Neural progenitor cell (in vitro differentiated cells): ENCODE data around the gene MMP12.

ENCODE experiments used
- EZH2phosphoT487 ChIP-seq: fragments of 200-600 bp; sonication (generic); IDR thresholded peaks from 2 replicates; pipeline ENCODE4 v1.6.1; 2017; ENCODE audit warnings: antibody characterized with exemption
- TF ChIP-seq, protein P1 (sequence below): fragments of 200-600 bp; sonication (generic); IDR thresholded peaks from 2 replicates; pipeline ENCODE4 v1.5.1; 2017; ENCODE audit warnings: antibody characterized with exemption, mild to moderate bottlenecking

DNA sequence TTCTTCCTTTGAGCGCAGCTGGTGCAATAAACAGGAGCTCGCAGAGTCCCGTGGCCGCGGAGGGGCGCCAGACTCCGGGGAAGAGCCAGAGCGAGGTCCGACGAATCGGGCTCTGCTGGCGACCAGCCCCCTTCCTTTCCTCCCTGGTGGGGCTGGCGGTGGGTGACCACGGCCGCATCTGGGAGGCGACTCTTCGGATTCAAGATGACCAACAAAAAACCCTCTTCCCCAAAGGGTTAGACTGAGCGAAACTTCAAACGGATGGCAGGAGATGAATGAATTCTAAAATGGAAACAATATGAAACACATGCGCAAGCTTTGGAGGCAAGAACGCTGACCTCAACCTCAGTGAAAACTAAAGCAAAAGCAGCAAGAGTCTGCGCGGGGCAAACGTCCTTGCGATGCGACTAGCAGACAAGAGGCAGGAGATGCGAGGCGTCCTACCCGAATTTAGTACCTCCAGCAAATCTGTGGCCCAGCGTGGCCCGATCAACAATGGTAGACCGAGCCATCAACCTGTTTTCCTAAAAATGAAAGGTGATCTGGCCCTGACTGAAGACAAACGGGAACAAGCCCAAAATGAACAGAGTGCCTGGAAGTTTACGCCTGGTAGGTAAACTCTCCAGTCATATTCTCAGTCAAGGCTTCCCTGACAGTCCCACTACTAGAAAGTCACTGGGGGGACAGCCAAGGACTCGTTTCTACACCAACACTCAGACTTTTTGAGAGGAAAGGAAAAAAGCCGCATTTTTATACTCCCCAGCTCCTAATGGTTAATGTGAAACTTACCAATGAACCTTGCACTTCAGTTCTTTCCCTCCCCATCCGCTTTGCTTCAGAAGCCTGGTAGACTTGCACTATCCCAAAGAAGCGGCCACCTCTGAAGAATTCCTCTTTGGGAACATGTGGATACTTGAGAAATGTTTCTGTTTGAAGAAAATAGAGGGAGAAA lies 43.0 kb downstream of the MMP12 start:
- TF ChIP-seq, protein P1, sequence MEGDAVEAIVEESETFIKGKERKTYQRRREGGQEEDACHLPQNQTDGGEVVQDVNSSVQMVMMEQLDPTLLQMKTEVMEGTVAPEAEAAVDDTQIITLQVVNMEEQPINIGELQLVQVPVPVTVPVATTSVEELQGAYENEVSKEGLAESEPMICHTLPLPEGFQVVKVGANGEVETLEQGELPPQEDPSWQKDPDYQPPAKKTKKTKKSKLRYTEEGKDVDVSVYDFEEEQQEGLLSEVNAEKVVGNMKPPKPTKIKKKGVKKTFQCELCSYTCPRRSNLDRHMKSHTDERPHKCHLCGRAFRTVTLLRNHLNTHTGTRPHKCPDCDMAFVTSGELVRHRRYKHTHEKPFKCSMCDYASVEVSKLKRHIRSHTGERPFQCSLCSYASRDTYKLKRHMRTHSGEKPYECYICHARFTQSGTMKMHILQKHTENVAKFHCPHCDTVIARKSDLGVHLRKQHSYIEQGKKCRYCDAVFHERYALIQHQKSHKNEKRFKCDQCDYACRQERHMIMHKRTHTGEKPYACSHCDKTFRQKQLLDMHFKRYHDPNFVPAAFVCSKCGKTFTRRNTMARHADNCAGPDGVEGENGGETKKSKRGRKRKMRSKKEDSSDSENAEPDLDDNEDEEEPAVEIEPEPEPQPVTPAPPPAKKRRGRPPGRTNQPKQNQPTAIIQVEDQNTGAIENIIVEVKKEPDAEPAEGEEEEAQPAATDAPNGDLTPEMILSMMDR: peak; percentile 63
- no peak for TF ChIP-seq EZH2phosphoT487
